Inferior parietal cortex (tissue), 1 donor: Measurements from ENCODE around the gene AOC2.
"Not testable (repeated sequence)": the region's sequence is repeated elsewhere in the genome, so short reads cannot be mapped to it uniquely, and the experiment has no call there.

Experiments
- DNase-seq: peaks from one replicate; pipeline ENCODE4 v3.0.0-alpha.2; 2016; ENCODE audit errors: extremely low spot score

Gene AOC2

DNA sequence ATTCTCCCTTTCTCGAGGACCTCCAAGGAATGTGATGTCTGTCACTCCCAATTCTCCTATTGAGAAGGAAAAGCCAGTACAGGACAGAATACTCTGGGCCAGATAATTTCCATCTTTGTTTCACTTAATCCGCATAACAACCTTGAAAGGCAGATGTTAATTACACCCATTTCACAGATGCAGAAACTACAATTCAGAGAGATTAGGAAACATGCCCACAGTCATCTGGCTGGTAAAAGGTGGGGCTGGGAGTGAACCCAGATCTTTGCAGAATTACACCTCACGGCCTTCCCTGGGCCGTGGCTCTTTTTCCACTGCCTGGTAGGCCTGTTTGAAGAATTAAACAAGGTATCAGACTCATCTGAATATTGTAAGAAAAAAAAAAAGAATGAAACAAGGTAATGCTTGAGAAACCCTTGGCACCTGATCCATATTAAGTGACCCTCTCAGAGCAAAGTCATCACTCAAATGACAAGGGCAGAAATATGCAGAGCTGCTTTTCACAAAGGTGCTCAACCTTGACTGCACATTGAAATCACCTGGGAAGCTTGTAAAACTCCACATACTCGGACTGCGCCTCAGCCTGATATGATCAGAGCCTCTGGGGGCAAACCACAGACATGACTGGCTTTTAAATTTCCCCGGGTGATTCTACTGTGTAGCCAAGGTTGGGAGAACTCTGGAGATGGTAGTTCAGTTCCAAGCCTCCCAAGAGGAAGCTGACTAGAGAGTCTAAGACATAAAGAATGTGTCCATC lies 39.6 kb downstream of the AOC2 start:
- DNase-seq = no peak

- not testable (repeated sequence) for DNase-seq
These were observed 41.4 kb downstream of the AOC2 start for GRCh38 chr17:42885806-42886205.

DNA sequence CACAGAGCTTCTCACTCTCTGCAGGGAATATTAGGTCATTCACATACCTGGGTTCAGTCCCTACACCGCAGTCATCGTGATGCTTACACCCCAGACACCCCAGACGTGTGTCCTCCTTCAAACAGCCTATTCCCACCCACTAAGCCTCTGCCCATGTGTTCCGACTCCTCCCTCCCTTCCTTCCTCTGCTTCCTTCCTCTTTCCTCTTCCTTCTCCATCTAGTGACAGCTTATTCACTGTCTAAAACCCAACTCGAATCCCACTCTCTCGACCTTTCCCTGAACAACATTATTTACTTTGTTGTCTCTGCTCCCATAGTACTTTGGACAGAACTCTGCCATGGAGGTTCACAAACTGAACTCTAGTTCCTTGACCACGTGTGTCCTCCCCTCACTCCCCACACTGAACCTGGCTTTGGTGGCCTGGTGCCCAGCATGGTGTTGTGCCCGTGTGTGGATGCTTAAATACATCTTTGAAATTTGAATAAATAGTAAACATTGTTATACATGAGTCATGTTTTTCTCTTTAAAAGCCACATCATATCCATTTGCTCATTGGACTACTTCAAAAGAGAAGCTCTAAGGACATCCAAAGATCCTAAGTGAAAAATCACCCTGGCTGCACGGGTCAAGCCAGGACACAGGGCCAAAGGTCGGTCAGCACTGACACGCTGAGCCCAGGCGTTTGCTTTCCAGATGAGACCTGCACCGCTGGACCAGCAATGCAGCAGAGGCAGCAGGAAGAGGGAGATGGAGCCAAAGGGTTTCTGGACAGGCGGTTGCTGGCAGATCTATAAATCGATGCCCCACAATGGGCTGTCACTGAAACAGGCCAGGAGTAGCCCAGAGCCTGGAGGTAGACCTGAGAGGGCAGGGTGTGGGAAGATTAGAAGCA lies 42.1 kb downstream of the AOC2 start:
- no peak for DNase-seq

DNA sequence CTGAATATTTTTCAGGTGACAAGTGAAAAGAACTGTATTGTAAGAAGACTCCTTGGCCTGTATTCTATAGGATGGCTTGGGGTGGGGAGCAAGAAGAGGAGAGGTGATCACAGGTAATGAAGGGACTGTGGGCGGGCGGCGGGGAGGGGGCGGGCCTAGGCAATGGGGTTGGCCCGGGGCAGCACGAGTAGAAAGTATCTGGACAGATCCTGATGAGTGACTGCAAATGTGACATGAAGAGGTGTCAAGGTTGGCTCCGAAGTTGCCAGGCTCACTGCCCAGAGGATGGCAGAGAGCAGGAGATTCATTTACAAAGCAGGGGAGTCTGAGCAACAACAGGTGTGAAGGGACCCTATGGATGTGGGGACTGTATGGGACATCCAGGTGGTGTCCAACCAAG lies 45.4 kb downstream of the AOC2 start:
- no peak for DNase-seq

DNA sequence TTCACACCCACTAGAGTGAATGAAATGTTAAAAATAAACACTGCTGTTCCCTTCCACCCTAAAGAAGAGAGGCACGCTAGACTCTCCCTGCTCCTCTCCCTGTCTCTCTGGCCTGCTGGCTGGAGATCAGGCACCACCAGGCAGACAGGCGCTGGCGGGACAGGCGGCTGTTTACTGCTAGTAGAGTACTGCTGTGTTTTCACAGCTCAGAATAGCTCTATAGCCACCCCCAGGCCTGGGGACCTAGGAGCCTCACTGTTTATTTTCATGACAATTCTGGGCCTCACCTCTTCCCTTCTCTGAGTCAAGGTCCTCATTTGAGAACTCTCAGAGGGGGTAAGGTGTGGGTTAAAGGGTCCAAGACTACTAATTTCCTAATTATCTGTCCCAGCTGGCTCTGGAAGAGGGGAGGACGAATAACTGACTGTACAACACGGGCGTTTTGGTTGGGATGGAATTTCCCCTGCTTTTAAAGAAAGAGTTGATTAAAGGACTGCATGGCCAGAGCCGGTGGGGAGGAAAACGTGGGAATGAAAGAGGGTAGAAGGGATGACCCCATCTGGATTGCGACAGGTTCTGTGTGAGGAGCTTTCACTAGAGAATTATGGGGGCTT lies 47.3 kb downstream of the AOC2 start:
- DNase-seq = no peak

GRCh38 chr17:42893359-42893758 lies 49.0 kb downstream of the AOC2 start:
- no peak for DNase-seq

GRCh38 chr17:42894283-42895184 lies 50.2 kb downstream of the AOC2 start:
- DNase-seq = no peak

GRCh38 chr17:42895185-42895555 lies 50.8 kb downstream of the AOC2 start:
- DNase-seq = peak; percentile 11

DNA sequence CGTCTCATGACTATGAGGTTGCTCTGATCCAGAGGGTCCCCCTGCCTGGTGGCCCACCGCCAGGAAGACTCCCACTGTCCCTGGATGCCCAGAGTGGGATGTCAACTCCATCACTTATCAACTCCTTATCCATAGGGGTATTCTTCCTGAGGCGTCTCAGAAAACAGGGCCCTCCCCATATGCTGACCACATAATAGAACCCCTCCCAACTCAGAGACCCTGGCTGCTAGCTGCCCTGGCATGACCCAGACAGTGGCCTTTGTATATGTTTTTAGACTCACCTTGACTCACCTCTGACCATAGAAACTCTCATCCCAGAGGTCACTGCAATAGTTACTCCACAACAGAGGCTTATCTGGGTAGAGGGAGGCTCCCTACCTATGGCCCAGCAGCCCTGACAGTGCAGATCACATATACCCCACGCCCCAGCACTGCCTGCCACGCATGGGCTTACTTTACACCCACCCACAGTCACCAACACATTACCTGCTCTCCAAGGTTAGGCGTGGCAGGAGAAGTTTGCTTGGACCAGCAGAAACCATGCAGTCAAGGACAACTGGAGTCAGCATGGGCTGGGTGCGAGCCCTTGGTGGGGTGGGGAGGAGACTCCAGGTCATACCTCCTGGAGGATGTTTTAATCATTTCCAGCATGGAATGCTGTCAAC lies 53.9 kb downstream of the AOC2 start:
- DNase-seq = no peak

GRCh38 chr17:42899981-42900380 lies 55.6 kb downstream of the AOC2 start:
- DNase-seq = not testable (repeated sequence)
